GM12878 (cell line): ENCODE results near the gene GZF1.

ENCODE experiments used
- CHD2 ChIP-seq: IDR thresholded peaks from 2 replicates; pipeline ENCODE4 v1.6.1; 2011; ENCODE audit warnings: low read depth, low read length, improper control_type of control experiment, borderline replicate concordance
- CREB1 ChIP-seq: IDR thresholded peaks from 2 replicates; pipeline ENCODE4 v1.6.1; 2012; ENCODE audit warnings: low read depth, mild to moderate bottlenecking, inconsistent platforms
- CTCF ChIP-seq, 3 experiments: IDR thresholded peaks in 2 of 3; conservative IDR thresholded peaks in 1 of 3; 2 replicates each; pipeline ENCODE4 v1.5.1; 2011; ENCODE audit warnings: low read depth in 3 of 3, low read length in 3 of 3, mild to moderate bottlenecking in 3 of 3, control low read depth in 2 of 3, moderate library complexity in 2 of 3, inconsistent platforms in 1 of 3, mixed read lengths in 1 of 3; ENCODE audit not compliant: control insufficient read depth in 2 of 3, insufficient read depth in 1 of 3; ENCODE audit errors: extremely low read depth in 1 of 3
- EP300 ChIP-seq, 2 experiments: fragments of 150-350 bp in 1 of 2; IDR thresholded peaks; 2 replicates each; pipeline ENCODE4 v1.6.1; 2011 to 2012; ENCODE audit warnings: low read depth in 2 of 2, low read length in 2 of 2, borderline replicate concordance in 1 of 2, improper control_type of control experiment in 1 of 2, inconsistent platforms in 1 of 2; ENCODE audit not compliant: control insufficient read depth in 1 of 2
- POLR2A ChIP-seq: IDR thresholded peaks from 2 replicates; pipeline ENCODE4 v1.6.1; 2011; ENCODE audit warnings: low read depth, mild to moderate bottlenecking, low read length
- ZZZ3 ChIP-seq: IDR thresholded peaks from 2 replicates; pipeline ENCODE4 v1.6.1; 2011; ENCODE audit warnings: low read depth; ENCODE audit not compliant: control insufficient read depth, insufficient read length
- TF ChIP-seq, protein P1 (sequence below): fragments of 450-650 bp; IDR thresholded peaks from 2 replicates; pipeline ENCODE4 v1.6.1; 2017; ENCODE audit warnings: antibody characterized with exemption, mild to moderate bottlenecking, moderate library complexity
- TF ChIP-seq, protein P2 (sequence below): IDR thresholded peaks from 2 replicates; pipeline ENCODE4 v1.6.1; 2012; ENCODE audit warnings: low read length, inconsistent platforms

GRCh38 chr20:23344336-23344735 is 17.6 kb upstream of the GZF1 start:
- TF ChIP-seq POLR2A (no peak), CTCF (IDR thresholded peaks at IDR 0.05 in 2 of 3, conservative IDR thresholded peaks at IDR 0.05 in 1 of 3; ENCODE audit: control insufficient read depth in 2 of 3, extremely low read depth in 1 of 3, insufficient read depth in 1 of 3, low read depth in 3 of 3, low read length in 3 of 3) (no peak), EP300 (IDR thresholded peaks at IDR 0.05; ENCODE audit: borderline replicate concordance in 1 of 2, control insufficient read depth in 1 of 2, low read depth in 2 of 2, low read length in 2 of 2) (no peak), CREB1 (no peak), CHD2 (no peak), ZZZ3 (no peak)
- TF ChIP-seq, protein P1, sequence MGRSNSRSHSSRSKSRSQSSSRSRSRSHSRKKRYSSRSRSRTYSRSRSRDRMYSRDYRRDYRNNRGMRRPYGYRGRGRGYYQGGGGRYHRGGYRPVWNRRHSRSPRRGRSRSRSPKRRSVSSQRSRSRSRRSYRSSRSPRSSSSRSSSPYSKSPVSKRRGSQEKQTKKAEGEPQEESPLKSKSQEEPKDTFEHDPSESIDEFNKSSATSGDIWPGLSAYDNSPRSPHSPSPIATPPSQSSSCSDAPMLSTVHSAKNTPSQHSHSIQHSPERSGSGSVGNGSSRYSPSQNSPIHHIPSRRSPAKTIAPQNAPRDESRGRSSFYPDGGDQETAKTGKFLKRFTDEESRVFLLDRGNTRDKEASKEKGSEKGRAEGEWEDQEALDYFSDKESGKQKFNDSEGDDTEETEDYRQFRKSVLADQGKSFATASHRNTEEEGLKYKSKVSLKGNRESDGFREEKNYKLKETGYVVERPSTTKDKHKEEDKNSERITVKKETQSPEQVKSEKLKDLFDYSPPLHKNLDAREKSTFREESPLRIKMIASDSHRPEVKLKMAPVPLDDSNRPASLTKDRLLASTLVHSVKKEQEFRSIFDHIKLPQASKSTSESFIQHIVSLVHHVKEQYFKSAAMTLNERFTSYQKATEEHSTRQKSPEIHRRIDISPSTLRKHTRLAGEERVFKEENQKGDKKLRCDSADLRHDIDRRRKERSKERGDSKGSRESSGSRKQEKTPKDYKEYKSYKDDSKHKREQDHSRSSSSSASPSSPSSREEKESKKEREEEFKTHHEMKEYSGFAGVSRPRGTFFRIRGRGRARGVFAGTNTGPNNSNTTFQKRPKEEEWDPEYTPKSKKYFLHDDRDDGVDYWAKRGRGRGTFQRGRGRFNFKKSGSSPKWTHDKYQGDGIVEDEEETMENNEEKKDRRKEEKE: no peak
- TF ChIP-seq, protein P2, sequence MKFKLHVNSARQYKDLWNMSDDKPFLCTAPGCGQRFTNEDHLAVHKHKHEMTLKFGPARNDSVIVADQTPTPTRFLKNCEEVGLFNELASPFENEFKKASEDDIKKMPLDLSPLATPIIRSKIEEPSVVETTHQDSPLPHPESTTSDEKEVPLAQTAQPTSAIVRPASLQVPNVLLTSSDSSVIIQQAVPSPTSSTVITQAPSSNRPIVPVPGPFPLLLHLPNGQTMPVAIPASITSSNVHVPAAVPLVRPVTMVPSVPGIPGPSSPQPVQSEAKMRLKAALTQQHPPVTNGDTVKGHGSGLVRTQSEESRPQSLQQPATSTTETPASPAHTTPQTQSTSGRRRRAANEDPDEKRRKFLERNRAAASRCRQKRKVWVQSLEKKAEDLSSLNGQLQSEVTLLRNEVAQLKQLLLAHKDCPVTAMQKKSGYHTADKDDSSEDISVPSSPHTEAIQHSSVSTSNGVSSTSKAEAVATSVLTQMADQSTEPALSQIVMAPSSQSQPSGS: no peak
